GM18873 (cell line): ENCODE results near the gene MYH2.

Experiments used
- ATAC-seq: cut with Tn5 transposase; IDR thresholded peaks from one replicate; pipeline ENCODE4 v1.9.1; 2021; ENCODE audit warnings: mild to moderate bottlenecking, moderate library complexity, moderate number of reproducible peaks; ENCODE audit not compliant: unreplicated experiment, low FRiP score

Gene MYH2

DNA sequence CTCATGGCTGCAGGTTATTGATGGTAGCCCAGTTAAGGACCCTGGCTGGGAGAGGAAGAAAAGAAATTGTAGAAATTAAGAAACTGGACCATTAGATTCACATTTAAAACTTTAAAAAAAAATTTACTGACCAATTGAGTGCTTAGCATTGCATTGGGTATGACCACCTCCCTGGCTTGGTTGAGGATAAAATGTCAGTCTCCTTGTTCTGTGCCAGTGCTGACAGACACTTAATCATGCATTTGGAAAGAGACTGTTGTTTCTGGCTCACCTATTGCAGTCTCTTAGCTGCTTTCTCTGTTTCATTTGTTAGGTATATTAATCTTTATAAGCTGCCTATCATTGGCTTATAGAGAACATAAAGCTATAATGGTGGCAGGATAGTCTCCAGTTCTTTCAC, 32.8 kb downstream of the MYH2 start:
- no peak for ATAC-seq

DNA sequence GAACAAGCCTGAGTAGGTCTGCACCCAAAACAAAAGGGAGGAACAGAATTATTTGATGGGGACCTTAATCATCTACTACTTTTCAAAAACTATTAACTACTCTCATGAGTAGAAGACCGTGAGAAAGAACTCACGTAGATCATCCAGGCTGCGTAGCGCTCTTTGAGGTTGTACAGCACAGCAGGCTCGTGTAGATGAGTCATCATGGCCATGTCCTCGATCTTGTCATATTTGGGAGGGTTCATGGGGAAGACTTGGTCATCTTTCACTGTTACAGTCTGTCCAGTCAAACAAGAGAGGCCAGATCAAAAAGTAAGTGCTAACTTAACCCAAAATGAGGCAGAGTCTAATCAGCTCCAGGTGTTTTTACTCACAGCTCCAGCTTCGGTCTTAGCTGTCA, 33.4 kb downstream of the MYH2 start:
- ATAC-seq: no peak

- ATAC-seq: no peak
Measured at GRCh38 chr17:10513299-10514067, 36.0 kb downstream of the MYH2 start.

GRCh38 chr17:10512856-10513255, 36.6 kb downstream of the MYH2 start:
- ATAC-seq: no peak

- ATAC-seq: no peak
Measured at GRCh38 chr17:10499950-10500349, 49.5 kb downstream of the MYH2 start.

DNA sequence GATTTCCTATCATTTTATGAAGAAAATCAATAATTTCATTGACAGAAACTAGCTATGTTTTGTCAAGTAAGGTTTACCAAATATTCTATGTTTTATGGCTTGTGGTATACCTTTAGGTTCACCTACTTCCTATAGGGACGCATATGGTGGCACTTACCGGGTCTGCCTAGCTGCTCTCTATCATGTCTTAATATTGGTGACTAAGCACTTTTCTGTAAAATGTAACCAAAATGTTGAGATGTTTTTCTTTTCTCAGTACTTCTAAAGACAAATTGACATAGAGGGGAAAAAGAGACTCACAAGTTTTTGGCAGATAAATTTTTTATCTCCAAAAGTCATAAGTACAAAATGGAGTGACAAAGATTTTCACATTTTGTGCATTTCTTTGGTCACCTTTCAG, 57.5 kb downstream of the MYH2 start:
- ATAC-seq: no peak

- no peak for ATAC-seq
Measured at GRCh38 chr17:10482252-10482651, 67.2 kb downstream of the MYH2 start.

GRCh38 chr17:10477701-10478100, 71.8 kb downstream of the MYH2 start:
- no peak for ATAC-seq

DNA sequence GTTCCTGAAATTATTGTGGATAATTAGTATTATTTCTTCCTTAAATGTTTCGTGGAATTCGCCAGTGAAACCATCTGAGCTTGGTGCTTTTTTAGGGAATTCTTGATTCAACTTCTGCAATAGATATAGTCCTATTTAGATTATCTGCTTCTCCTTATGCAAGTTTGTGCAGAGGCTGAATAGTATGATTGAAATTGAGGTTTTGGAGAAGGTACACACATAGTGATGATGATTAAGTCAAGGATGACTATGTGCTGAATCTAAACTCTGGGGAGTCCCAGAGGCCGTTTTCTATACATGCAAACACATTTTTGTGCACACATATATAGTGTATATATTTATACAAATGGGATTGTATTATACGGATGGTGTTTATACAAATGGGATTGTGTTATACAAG, 74.9 kb downstream of the MYH2 start:
- no peak for ATAC-seq

DNA sequence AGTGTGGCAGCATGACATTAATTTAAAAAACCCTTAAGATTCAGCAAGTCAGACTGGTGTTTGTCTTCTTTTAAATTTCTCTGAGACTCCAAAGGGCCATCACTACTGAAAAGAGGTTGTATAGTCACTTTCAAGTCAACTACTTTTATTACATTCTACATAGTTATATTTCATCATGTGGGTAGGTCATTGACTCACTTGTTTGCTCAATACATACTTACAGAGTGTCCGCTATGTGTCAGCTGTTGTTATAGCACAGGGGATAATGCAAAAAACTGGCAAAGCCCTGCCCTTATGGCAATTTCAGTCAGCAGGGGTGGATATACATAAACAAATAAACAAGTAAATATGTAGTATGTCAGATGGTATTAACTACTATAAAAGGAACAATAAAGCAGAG, 77.6 kb downstream of the MYH2 start:
- no peak for ATAC-seq
